ENCODE data around the gene HOTAIR. TPM values are rescaled to one million over a fixed set of nuclear protein-coding genes. Genes with fewer than 3 reads are reported as not detected.
A peak's percentile ranks its signal among the peaks of the same experiment; 100 is the strongest.

HOTAIR gene
- total RNA-seq, 2 experiments from 2014 or later: not detected

GRCh38 chr12:53989227-53990113, 14.7 kb upstream of the HOTAIR start:
- H3K36me3 Mint-ChIP-seq (ENCODE audit: low read depth): peaks cover 5% of the 10 kb centered on the region
- no peaks in the 10 kb centered on the region for H3K9me3 Mint-ChIP-seq (ENCODE audit: insufficient read depth)
- POLR2A ChIA-PET: no interaction called here
- peaks cover 95% of the 10 kb centered on the region for H3K27me3 Mint-ChIP-seq (ENCODE audit: low read depth)
- peak overlapping the region; percentile 1 for H3K4me3 Mint-ChIP-seq
- no peak overlapping the region for H3K27ac Mint-ChIP-seq
- DNase-seq: peak; percentile 66
- H3K4me1 Mint-ChIP-seq (ENCODE audit: low read depth): peaks cover 40% of the 10 kb centered on the region
- no peak for ATAC-seq
- CTCF ChIA-PET: interaction anchor here (1.1 to 5.8 kb wide), 8 partner anchors 18 to 233 kb away, joined by 3 to 35 read pairs (median 8); no protein-coding TSS in a partner anchor

GRCh38 chr12:53988541-53989226, 13.9 kb upstream of the HOTAIR start:
- peaks cover 35% of the 10 kb centered on the region for H3K4me1 Mint-ChIP-seq (ENCODE audit: low read depth)
- no peak for ATAC-seq
- ChIA-PET CTCF (interaction anchor here (0.5 to 5.8 kb wide), 13 partner anchors 10 to 1081 kb away, joined by 3 to 35 read pairs (median 4); no protein-coding TSS in a partner anchor), POLR2A (interaction anchor here (0.6 kb wide), 1 partner anchor 606 kb away, joined by 3 read pairs; no protein-coding TSS in a partner anchor)
- H3K27me3 Mint-ChIP-seq (ENCODE audit: low read depth): peaks cover 91% of the 10 kb centered on the region
- DNase-seq: no peak
- no peak overlapping the region for H3K27ac Mint-ChIP-seq
- no peaks in the 10 kb centered on the region for H3K36me3 Mint-ChIP-seq (ENCODE audit: low read depth)
- H3K4me3 Mint-ChIP-seq: no peak overlapping the region
- no peaks in the 10 kb centered on the region for H3K9me3 Mint-ChIP-seq (ENCODE audit: insufficient read depth)

DNA sequence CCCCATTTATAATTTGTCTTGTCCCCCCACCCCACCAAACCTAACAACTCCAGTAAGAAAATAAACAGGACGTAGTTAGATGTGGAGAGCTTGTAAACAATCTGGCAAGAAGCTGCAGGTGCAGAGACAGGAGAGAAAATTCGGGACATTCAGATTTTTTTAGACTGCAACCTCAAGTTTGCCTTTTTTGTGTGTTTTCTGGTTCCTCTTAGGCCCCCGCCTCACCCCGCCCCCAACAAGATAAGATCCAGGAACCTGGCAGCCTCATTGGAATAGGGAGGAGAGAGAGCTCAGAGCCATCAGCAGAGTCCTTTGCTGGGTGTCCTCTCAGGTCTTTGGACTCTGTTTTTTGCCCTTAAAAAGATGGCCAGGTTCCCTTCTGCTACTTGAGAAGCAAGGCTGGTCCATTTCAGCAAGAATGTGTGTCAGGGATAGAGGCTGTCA, 13.1 kb upstream of the HOTAIR start:
- Mint-ChIP-seq H3K4me3 (no peak overlapping the region), H3K27ac (no peak overlapping the region), H3K36me3 (ENCODE audit: low read depth) (no peaks in the 10 kb centered on the region), H3K4me1 (ENCODE audit: low read depth) (peaks cover 35% of the 10 kb centered on the region), H3K9me3 (ENCODE audit: insufficient read depth) (no peaks in the 10 kb centered on the region), H3K27me3 (ENCODE audit: low read depth) (peaks cover 92% of the 10 kb centered on the region)
- ATAC-seq (no peak), DNase-seq (no peak)
- ChIA-PET POLR2A (interaction anchor here (0.6 kb wide), 1 partner anchor 605 kb away, joined by 3 read pairs; no protein-coding TSS in a partner anchor), CTCF (interaction anchor here (0.5 to 5.8 kb wide), 13 partner anchors 10 to 1080 kb away, joined by 3 to 35 read pairs (median 4); no protein-coding TSS in a partner anchor)

DNA sequence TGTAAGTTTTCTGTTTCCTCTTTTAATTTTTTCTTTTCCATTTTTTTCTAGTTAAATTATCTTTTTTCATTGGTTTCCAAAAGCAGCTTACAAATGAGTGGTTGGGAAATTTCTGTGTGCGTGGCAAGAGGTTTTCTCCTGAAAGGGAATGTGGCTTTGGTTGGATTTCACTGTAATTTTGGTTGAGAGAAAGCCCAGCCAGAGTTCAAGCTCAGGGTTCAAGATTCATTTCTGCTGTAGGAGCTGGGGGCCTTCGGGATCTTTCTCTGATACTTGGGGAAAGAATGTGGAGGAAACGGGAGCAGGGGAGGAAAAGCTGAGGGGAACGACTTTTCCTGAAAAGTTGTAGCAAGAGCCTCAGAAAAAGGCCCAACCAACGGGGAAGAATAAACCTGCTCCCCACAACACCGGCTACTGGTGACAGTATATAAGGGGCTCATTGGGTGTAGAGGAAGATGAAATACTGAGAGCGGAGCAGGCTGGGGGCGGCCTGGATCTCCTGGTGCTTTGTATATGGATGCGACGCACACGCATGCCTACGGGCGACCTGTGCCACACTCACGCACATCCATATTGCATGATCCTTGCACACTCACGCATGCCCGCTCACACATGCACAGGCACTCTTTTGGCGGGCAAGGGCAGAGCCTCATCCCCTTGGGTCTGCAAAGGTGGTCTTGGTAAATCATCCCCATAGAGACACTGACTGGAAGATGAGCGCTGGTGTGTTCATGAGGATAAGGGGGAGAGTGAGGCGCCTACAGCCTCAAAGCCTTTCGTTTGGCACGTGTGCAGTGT, 12.1 kb upstream of the HOTAIR start:
- ChIA-PET CTCF (interaction anchor here (1.0 to 5.8 kb wide), 11 partner anchors 8 to 229 kb away, joined by 3 to 35 read pairs (median 9); partner anchors contain the start of genes HOXC5 and HOXC9), POLR2A (no interaction called here)
- H3K4me3 Mint-ChIP-seq: no peak overlapping the region
- H3K27ac Mint-ChIP-seq: no peak overlapping the region
- ATAC-seq (no peak), DNase-seq (no peak)
- H3K9me3 Mint-ChIP-seq (ENCODE audit: insufficient read depth): no peaks in the 10 kb centered on the region
- H3K36me3 Mint-ChIP-seq (ENCODE audit: low read depth): no peaks in the 10 kb centered on the region
- H3K27me3 Mint-ChIP-seq (ENCODE audit: low read depth): peaks cover 93% of the 10 kb centered on the region
- H3K4me1 Mint-ChIP-seq (ENCODE audit: low read depth): peaks cover 35% of the 10 kb centered on the region

GRCh38 chr12:53985994-53986685, 11.4 kb upstream of the HOTAIR start:
- peak overlapping the region; percentile 12 for H3K4me3 Mint-ChIP-seq

DNA sequence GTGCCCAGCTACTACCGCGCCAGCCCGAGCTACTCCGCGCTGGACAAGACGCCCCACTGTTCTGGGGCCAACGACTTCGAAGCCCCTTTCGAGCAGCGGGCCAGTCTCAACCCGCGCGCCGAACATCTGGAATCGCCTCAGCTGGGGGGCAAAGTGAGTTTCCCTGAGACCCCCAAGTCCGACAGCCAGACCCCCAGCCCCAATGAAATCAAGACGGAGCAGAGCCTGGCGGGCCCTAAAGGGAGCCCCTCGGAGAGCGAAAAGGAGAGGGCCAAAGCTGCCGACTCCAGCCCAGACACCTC, 10.9 kb upstream of the HOTAIR start:
- DNase-seq: no peak
- Mint-ChIP-seq H3K27ac (no peak overlapping the region), H3K4me3 (peak overlapping the region; percentile 48), H3K27me3 (ENCODE audit: low read depth) (peaks cover 93% of the 10 kb centered on the region), H3K36me3 (ENCODE audit: low read depth) (no peaks in the 10 kb centered on the region), H3K9me3 (ENCODE audit: insufficient read depth) (no peaks in the 10 kb centered on the region), H3K4me1 (ENCODE audit: low read depth) (peaks cover 39% of the 10 kb centered on the region)
- ChIA-PET POLR2A (no interaction called here), CTCF (interaction anchor here (0.7 to 5.8 kb wide), 17 partner anchors 9 to 230 kb away, joined by 3 to 35 read pairs (median 6); partner anchors contain the start of genes HOXC11, HOXC5, HOXC6 and HOXC9)
- ATAC-seq: no peak

More at GRCh38 chr12:53985994-53986685, 11.4 kb upstream of the HOTAIR start:
- peaks cover 35% of the 10 kb centered on the region for H3K4me1 Mint-ChIP-seq (ENCODE audit: low read depth)
- ChIA-PET CTCF (interaction anchor here (0.9 to 5.8 kb wide), 15 partner anchors 9 to 230 kb away, joined by 3 to 35 read pairs (median 6); partner anchors contain the start of genes HOXC11, HOXC5, HOXC6 and HOXC9), POLR2A (no interaction called here)
- peaks cover 93% of the 10 kb centered on the region for H3K27me3 Mint-ChIP-seq (ENCODE audit: low read depth)
- ATAC-seq (peak; percentile 31), DNase-seq (no peak)
- H3K36me3 Mint-ChIP-seq (ENCODE audit: low read depth): no peaks in the 10 kb centered on the region
- H3K27ac Mint-ChIP-seq: no peak overlapping the region
- no peaks in the 10 kb centered on the region for H3K9me3 Mint-ChIP-seq (ENCODE audit: insufficient read depth)

- ChIA-PET CTCF (interaction anchor here (0.6 to 5.8 kb wide), 23 partner anchors 9 to 231 kb away, joined by 3 to 35 read pairs (median 4); partner anchors contain the start of genes HOXC11, HOXC5, HOXC6 and HOXC9), POLR2A (no interaction called here)
- Mint-ChIP-seq H3K36me3 (ENCODE audit: low read depth) (peaks cover 2% of the 10 kb centered on the region), H3K27me3 (ENCODE audit: low read depth) (peaks cover 93% of the 10 kb centered on the region), H3K9me3 (ENCODE audit: insufficient read depth) (no peaks in the 10 kb centered on the region), H3K27ac (peak within 1 kb of the TSS; percentile 52), H3K4me1 (ENCODE audit: low read depth) (peaks cover 43% of the 10 kb centered on the region), H3K4me3 (peak within 1 kb of the TSS; percentile 48)
- DNase-seq (peak; percentile 86), ATAC-seq (peak; percentile 74)
These were observed 10.3 kb upstream of the HOTAIR start, which contains the start of gene HOXC10 for GRCh38 chr12:53984901-53985691. Gene HOXC10, plus strand, starts transcription at chr12:53985146. Its CDS starts 114 bp downstream, at chr12:53985260.

DNA sequence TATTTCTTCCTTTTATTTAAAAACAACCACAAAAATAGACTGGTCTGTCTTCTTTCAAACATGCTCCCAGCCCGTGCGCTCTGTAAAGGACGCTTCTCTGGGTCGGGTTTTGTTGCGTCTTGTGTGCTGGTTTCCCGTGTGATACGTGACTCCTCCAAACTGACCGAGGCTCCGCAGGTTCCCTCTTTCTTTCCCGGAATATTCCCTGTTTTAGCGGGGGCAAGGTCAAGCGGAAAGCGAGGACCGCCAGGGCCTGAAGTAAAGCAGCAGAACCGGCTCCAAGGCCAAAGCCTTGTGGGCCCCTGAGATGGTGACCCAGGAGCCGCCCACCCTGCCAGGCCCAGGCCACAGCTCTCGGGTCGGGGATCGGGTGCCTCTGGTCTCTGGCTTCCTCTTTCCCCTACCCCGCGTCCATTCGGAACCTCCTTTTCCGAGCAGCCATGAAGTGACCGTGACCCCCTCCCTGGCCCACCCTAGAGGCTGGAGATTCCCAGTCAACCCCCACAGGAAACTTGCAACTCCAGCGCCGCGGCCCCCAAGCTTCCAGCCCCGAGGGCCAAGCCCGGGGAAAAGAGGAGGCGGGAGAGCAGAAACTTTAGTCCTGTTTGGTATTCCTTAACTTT, 9.3 kb upstream of the HOTAIR start:
- ChIA-PET POLR2A (no interaction called here), CTCF (interaction anchor here (1.1 to 5.8 kb wide), 10 partner anchors 8 to 223 kb away, joined by 3 to 35 read pairs (median 7); partner anchors contain the start of genes HOXC5 and HOXC9)
- no peak for DNase-seq
- no peaks in the 10 kb centered on the region for H3K9me3 Mint-ChIP-seq (ENCODE audit: insufficient read depth)
- peaks cover 36% of the 10 kb centered on the region for H3K4me1 Mint-ChIP-seq (ENCODE audit: low read depth)
- H3K27ac Mint-ChIP-seq: no peak overlapping the region
- peaks cover 93% of the 10 kb centered on the region for H3K27me3 Mint-ChIP-seq (ENCODE audit: low read depth)
- H3K36me3 Mint-ChIP-seq (ENCODE audit: low read depth): peaks cover 2% of the 10 kb centered on the region
- no peak for ATAC-seq
- no peak overlapping the region for H3K4me3 Mint-ChIP-seq

GRCh38 chr12:53983568-53983949, 8.8 kb upstream of the HOTAIR start:
- Mint-ChIP-seq H3K4me1 (ENCODE audit: low read depth) (peaks cover 31% of the 10 kb centered on the region), H3K9me3 (ENCODE audit: insufficient read depth) (no peaks in the 10 kb centered on the region), H3K36me3 (ENCODE audit: low read depth) (peaks cover 2% of the 10 kb centered on the region), H3K4me3 (peak overlapping the region; percentile 12), H3K27me3 (ENCODE audit: low read depth) (peaks cover 95% of the 10 kb centered on the region), H3K27ac (no peak overlapping the region)
- DNase-seq (no peak), ATAC-seq (no peak)
- ChIA-PET POLR2A (no interaction called here), CTCF (interaction anchor here (5.8 kb wide), 1 partner anchor 218 kb away, joined by 35 read pairs; no protein-coding TSS in a partner anchor)
